ENCODE data around the gene BAG5.
"Not testable (repeated sequence)": the region's sequence is repeated elsewhere in the genome, so short reads cannot be mapped to it uniquely, and the experiment has no call there.

Gene BAG5, protein sequence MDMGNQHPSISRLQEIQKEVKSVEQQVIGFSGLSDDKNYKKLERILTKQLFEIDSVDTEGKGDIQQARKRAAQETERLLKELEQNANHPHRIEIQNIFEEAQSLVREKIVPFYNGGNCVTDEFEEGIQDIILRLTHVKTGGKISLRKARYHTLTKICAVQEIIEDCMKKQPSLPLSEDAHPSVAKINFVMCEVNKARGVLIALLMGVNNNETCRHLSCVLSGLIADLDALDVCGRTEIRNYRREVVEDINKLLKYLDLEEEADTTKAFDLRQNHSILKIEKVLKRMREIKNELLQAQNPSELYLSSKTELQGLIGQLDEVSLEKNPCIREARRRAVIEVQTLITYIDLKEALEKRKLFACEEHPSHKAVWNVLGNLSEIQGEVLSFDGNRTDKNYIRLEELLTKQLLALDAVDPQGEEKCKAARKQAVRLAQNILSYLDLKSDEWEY

DNA sequence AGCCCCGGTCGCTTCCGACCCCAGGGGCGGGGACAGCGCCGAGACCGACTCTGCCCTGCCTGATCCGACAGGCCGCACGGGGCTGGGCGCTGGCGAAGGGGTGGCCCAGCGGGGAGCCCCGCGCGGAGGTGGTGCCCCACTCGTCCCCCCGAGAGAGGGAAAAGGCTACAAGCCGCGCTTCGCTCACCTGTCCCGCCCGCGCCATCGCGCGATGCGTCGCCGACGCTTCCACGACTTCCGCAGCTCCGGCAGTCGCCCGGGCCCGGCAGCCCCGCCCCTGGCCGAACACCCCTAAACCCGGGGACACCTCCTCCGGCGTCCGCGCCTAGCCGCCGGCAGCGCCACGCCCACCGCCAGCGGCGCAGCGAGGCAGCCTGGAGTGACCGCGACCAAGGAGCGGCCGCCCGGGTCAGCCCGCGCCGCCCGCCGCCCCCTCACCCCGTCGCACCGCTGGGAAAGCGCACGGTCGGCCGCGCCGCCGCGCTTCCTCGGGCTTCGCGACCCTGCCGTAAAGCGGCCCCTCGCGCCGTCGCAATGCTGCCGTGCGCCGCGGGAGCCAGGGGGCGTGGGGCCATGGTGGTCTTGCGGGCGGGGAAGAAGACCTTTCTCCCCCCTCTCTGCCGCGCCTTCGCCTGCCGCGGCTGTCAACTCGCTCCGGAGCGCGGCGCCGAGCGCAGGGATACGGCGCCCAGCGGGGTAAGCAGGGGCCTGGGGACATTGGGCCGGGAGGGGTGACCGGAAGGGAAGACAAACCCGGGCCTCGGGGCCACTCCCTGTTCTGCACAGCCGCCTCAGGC, at the start of gene BAG5, which contains the start of gene COA8:
TSS of gene BAG5 (minus strand) at position 229 of the 797 bp plus-strand sequence. CDS start 1,493 bp downstream, outside the sequence.
TSS of gene COA8 (plus strand) at position 532 of the 797 bp plus-strand sequence. CDS start at position 574, 42 bp downstream.
- TF ChIP-seq, protein P1, sequence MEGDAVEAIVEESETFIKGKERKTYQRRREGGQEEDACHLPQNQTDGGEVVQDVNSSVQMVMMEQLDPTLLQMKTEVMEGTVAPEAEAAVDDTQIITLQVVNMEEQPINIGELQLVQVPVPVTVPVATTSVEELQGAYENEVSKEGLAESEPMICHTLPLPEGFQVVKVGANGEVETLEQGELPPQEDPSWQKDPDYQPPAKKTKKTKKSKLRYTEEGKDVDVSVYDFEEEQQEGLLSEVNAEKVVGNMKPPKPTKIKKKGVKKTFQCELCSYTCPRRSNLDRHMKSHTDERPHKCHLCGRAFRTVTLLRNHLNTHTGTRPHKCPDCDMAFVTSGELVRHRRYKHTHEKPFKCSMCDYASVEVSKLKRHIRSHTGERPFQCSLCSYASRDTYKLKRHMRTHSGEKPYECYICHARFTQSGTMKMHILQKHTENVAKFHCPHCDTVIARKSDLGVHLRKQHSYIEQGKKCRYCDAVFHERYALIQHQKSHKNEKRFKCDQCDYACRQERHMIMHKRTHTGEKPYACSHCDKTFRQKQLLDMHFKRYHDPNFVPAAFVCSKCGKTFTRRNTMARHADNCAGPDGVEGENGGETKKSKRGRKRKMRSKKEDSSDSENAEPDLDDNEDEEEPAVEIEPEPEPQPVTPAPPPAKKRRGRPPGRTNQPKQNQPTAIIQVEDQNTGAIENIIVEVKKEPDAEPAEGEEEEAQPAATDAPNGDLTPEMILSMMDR (IDR thresholded peaks at IDR 0.05; ENCODE audit: low read depth, low read length, missing control alignments), result no peak
- DNase-seq (ENCODE audit: low read depth), result peak; percentile 27
- H3K4me3 ChIP-seq (ENCODE audit: low read depth, low read length), result peak within 1 kb of the TSS; percentile 95
- in situ Hi-C loops (cut with HindIII; ENCODE audit: low sequenced_read_pairs), result no loop called here

DNA sequence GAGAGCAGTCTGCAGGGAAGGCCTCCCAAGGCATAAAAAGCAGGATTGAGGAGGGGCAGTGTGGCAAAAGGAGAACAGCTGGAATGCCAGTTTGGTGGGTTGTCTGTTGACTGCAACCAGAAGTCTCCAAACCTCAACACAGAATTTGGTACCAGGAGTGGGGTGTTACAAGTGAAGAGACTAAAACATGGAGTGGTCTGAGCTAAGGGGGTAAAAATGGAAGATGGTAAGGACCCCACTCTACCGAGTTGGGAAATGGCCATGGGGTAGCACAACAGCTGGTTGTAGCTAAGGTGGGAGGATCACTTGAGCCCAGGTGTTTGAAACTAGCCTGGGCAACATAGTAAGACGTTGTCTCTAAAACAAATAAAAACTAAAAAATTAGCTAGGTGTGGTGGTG, 48.8 kb upstream of the BAG5 start:
- TF ChIP-seq, protein P1 (IDR thresholded peaks at IDR 0.05; ENCODE audit: low read depth, low read length, missing control alignments), result no peak
- H3K4me3 ChIP-seq (ENCODE audit: low read depth, low read length), result no peak overlapping the region
- in situ Hi-C loops (cut with HindIII; ENCODE audit: low sequenced_read_pairs), result no loop called here
- DNase-seq (ENCODE audit: low read depth), result no peak

DNA sequence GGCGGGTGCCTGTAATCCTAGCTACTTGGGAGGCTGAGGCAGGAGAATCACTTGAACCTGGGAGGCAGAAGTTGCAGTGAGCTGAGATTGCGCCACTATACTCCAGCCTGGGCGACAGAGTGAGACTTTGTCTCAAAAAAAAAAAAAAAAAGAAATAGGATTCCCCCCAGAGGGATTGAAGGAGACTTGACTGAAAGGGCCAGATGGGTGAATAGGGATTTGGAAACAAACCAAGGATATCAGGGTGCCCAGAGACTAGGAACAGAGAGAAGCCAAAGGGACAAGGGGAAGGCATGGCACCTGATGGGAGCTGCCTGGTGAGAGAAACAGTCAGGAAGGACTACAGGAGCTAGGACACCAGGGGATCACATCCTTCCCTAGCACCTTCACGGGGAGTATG, 46.6 kb upstream of the BAG5 start:
- DNase-seq (ENCODE audit: low read depth); H3K4me3 ChIP-seq (ENCODE audit: low read depth, low read length); in situ Hi-C loops (cut with HindIII; ENCODE audit: low sequenced_read_pairs): not testable (repeated sequence)

DNA sequence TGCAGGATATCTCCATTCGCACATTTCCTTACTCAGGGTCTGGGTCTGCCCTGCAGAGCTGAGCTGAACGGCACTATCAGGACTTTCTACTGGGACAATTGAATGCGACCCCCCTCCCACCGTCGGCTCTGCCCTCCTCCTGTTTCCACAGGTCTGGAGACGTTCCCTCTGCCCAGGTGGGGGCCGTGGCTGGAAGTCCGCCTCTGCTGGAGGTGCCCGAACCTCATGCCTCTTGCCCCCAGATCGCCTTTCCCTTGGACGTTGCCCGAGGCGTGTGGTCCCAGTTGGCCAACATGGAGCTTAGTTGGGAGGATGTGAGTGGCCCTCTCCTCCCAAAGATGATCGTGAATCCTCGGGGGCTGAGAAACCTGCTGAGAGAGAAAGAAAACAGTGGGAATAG, 45.4 kb upstream of the BAG5 start:
- TF ChIP-seq, protein P1 (IDR thresholded peaks at IDR 0.05; ENCODE audit: low read depth, low read length, missing control alignments), result no peak
- in situ Hi-C loops (cut with HindIII; ENCODE audit: low sequenced_read_pairs), result no loop called here
- no peak overlapping the region for H3K4me3 ChIP-seq (ENCODE audit: low read depth, low read length)
- no peak for DNase-seq (ENCODE audit: low read depth)

DNA sequence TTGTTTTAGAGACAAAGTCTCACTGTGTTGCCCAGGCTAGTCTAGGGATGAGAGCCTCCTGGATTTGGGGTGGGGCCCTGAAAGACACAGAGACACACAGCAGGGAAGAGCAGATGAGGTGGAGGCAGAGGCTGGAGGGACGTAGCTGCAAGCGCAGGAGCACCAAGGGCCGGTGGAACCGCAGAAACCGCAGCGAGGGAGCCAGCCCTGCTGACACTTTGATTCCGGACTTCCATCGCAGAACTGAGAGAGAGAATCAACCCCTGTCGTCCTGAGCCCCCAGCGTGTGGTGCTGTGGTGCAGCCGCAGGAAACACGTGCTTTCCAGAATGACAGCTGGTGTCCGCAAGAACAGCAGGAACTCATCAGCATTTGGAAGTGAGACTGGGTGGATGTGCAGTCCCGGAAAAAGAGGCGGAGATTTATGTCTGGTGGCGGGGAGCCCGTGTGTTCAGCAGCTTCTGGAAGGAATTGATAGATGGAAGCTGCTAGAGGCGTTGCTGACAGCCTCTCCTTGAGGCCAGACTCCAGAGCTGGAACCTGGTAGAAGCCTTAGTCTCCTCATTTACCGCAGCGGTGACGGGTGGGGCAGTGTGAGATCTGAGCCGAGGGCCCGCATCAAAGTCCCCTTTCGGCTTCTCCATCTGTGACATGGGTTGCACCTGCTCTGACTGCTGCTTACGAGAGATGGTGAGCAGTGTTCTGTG, 44.7 kb upstream of the BAG5 start:
- no peak overlapping the region for H3K4me3 ChIP-seq (ENCODE audit: low read depth, low read length)
- peak; percentile 93 for DNase-seq (ENCODE audit: low read depth)
- in situ Hi-C loops (cut with HindIII; ENCODE audit: low sequenced_read_pairs), result no loop called here
- TF ChIP-seq, protein P1 (IDR thresholded peaks at IDR 0.05; ENCODE audit: low read depth, low read length, missing control alignments), result no peak

DNA sequence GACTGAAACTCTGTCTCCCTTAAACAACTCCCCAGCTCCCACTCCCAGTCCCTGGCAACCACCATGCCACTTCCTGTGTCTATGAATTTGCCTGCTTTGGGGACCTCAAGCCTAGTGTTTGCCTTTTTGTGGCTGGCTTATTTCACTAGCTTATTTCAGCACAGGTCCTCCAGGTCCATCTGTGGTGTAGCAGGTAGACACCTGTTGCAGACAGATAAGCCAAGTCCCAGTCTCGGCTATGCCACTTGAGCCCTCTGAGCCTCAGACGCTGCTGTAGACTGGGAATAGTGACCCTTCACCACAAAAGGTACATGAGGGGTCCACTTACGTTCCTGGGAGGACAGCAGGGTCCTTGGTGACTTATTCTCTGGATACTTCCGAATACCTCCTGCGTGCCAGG, 42.2 kb upstream of the BAG5 start:
- H3K4me3 ChIP-seq (ENCODE audit: low read depth, low read length), result no peak overlapping the region
- DNase-seq (ENCODE audit: low read depth), result no peak
- TF ChIP-seq, protein P1 (IDR thresholded peaks at IDR 0.05; ENCODE audit: low read depth, low read length, missing control alignments), result no peak
- in situ Hi-C loops (cut with HindIII; ENCODE audit: low sequenced_read_pairs), result no loop called here
